H1 (cell line): ENCODE measurements around the gene TNNT3. TPM values are rescaled to one million over a fixed set of nuclear protein-coding genes. Genes with fewer than 3 reads are reported as not detected.

ENCODE experiments used
- CTCF ChIA-PET: fragments of 300-600 bp; sonication (Branson Sonifier 250); formaldehyde crosslinking; loops from one replicate; lab custom pipeline; 2021; ENCODE audit not compliant: partially characterized antibody; lab: Charles Lee
- POLR2A ChIA-PET: fragments of 300-600 bp; sonication (Branson Sonifier 250); formaldehyde crosslinking; loops from one replicate; lab custom pipeline; 2021; ENCODE audit warnings: inconsistent platforms; ENCODE audit not compliant: partially characterized antibody; lab: Charles Lee
- DNase-seq, 2 experiments: peaks; one replicate each; pipeline versions ENCODE4 v3.0.0 to v3.0.0-alpha.2; 2010 to 2022; ENCODE audit warnings: low spot score in 2 of 2, low read depth in 1 of 2, mixed read lengths in 1 of 2
- FAIRE-seq: peaks from 2 replicates; lab custom pipeline; 2011; peaks lifted over from hg19 to GRCh38; lab: Jason Lieb, UNC
- H2AFZ ChIP-seq: 2 replicates; pipeline ENCODE4 v1.8.1; 2012; ENCODE audit warnings: low read length, inconsistent platforms
- H2AK5ac ChIP-seq: 2 replicates; pipeline ENCODE4 v1.6.1; 2013; ENCODE audit warnings: low read depth, low read length
- H2BK120ac ChIP-seq: replicated peaks from 2 replicates; pipeline ENCODE3; 2013; ENCODE audit warnings: low read depth, low read length, inconsistent platforms
- H2BK12ac ChIP-seq: 2 replicates; pipeline ENCODE4 v1.6.1; 2013; ENCODE audit warnings: low read depth, low read length
- H2BK15ac ChIP-seq: 2 replicates; pipeline ENCODE4 v1.6.1; 2013; ENCODE audit warnings: low read length
- H2BK20ac ChIP-seq: 2 replicates; pipeline ENCODE4 v1.6.1; 2013; ENCODE audit warnings: low read length
- H2BK5ac ChIP-seq: 2 replicates; pipeline ENCODE4 v1.6.1; 2013; ENCODE audit warnings: low read depth, low read length
- H3K14ac ChIP-seq: 2 replicates; pipeline ENCODE4 v1.6.1; 2013; ENCODE audit warnings: inconsistent platforms; ENCODE audit not compliant: insufficient read length
- H3K18ac ChIP-seq: 2 replicates; pipeline ENCODE4 v1.6.1; 2013; ENCODE audit warnings: low read length; ENCODE audit errors: extremely low read depth
- H3K23ac ChIP-seq: 2 replicates; pipeline ENCODE4 v1.6.1; 2013; ENCODE audit warnings: inconsistent platforms; ENCODE audit not compliant: insufficient read length
- H3K23me2 ChIP-seq: 2 replicates; pipeline ENCODE4 v1.6.1; 2013; ENCODE audit warnings: low read depth, low read length
- H3K27ac ChIP-seq: 2 replicates; pipeline ENCODE4 v1.6.1; 2011; ENCODE audit warnings: low read depth, low read length, inconsistent platforms
- H3K27me3 ChIP-seq, 4 experiments: replicated peaks in 1 of 4; 1 replicate in 1 of 4; 2 replicates in 3 of 4; pipeline versions ENCODE4 v1.6.1 to v1.8.1; 2011 to 2013; ENCODE audit warnings: low read length in 3 of 4, mild to moderate bottlenecking in 3 of 4, inconsistent platforms in 2 of 4, mixed read lengths in 2 of 4, moderate library complexity in 1 of 4; ENCODE audit not compliant: control insufficient read depth in 3 of 4, insufficient read depth in 3 of 4; ENCODE audit errors: extremely low read depth in 1 of 4
- H3K36me3 ChIP-seq, 4 experiments: 2 replicates each; pipeline versions ENCODE4 v1.6.1 to v1.8.1; 2011 to 2013; ENCODE audit warnings: mild to moderate bottlenecking in 4 of 4, low read length in 3 of 4, moderate library complexity in 2 of 4, control low read depth in 1 of 4, inconsistent platforms in 1 of 4; ENCODE audit not compliant: insufficient read depth in 4 of 4, control insufficient read depth in 2 of 4
- H3K4ac ChIP-seq: replicated peaks from 2 replicates; pipeline ENCODE3; 2013; ENCODE audit warnings: low read length, low read depth, mixed read lengths, inconsistent platforms; ENCODE audit not compliant: insufficient read length
- H3K4me1 ChIP-seq, 4 experiments: replicated peaks in 1 of 4; 1 replicate in 1 of 4; 2 replicates in 3 of 4; pipeline versions ENCODE4 v1.6.1 to v1.8.1; 2011 to 2013; ENCODE audit warnings: low read length in 3 of 4, inconsistent platforms in 2 of 4, mixed read lengths in 1 of 4; ENCODE audit not compliant: insufficient read depth in 4 of 4, control insufficient read depth in 3 of 4
- H3K4me2 ChIP-seq, 2 experiments: 2 replicates each; pipeline versions ENCODE4 v1.6.1 to v1.8.1; 2011 to 2013; ENCODE audit warnings: low read depth in 2 of 2, low read length in 2 of 2, control low read depth in 1 of 2, inconsistent platforms in 1 of 2, mild to moderate bottlenecking in 1 of 2; ENCODE audit not compliant: insufficient read depth in 1 of 2
- H3K4me3 ChIP-seq, 4 experiments: fragments of 200-600, 300-600 bp in 1 of 4; sonication (generic), shearing (Covaris generic), sonication (Bioruptor Twin) in 1 of 4; 2 replicates each; pipeline versions ENCODE4 v1.5.1 to v1.8.1; 2011 to 2016; ENCODE audit warnings: low read length in 4 of 4, low read depth in 3 of 4, control low read depth in 2 of 4, inconsistent platforms in 2 of 4, mild to moderate bottlenecking in 2 of 4, mixed read lengths in 1 of 4, moderate library complexity in 1 of 4; ENCODE audit not compliant: insufficient read depth in 2 of 4; ENCODE audit errors: extremely low read depth in 1 of 4
- H3K56ac ChIP-seq: replicated peaks from 2 replicates; pipeline ENCODE3; 2013; ENCODE audit warnings: low read depth, mild to moderate bottlenecking, mixed read lengths, low read length, inconsistent platforms; ENCODE audit not compliant: insufficient read length
- H3K79me1 ChIP-seq: 2 replicates; pipeline ENCODE4 v1.6.1; 2013; ENCODE audit warnings: low read depth, low read length, control low read depth
- H3K79me2 ChIP-seq, 2 experiments: 2 replicates each; pipeline versions ENCODE4 v1.6.1 to v1.8.1; 2012 to 2013; ENCODE audit warnings: low read length in 2 of 2, mild to moderate bottlenecking in 2 of 2, inconsistent platforms in 1 of 2; ENCODE audit not compliant: insufficient read depth in 2 of 2, control insufficient read depth in 1 of 2
- H3K9ac ChIP-seq, 4 experiments: replicated peaks in 1 of 4; 1 replicate in 1 of 4; 2 replicates in 3 of 4; pipeline versions ENCODE4 v1.6.1 to v1.8.1; 2011 to 2013; ENCODE audit warnings: low read depth in 3 of 4, low read length in 3 of 4, control low read depth in 2 of 4, mild to moderate bottlenecking in 2 of 4, moderate library complexity in 2 of 4, inconsistent platforms in 1 of 4; ENCODE audit errors: extremely low read depth in 1 of 4
- H3K9me3 ChIP-seq, 2 experiments: 2 replicates each; pipeline versions ENCODE4 v1.6.1 to v1.8.1; 2012 to 2013; ENCODE audit warnings: mild to moderate bottlenecking in 2 of 2, moderate library complexity in 2 of 2, control low read depth in 1 of 2, inconsistent platforms in 1 of 2, low read depth in 1 of 2, low read length in 1 of 2, mixed read lengths in 1 of 2; ENCODE audit not compliant: insufficient read depth in 2 of 2
- H4K20me1 ChIP-seq, 2 experiments: replicated peaks in 1 of 2; 2 replicates each; pipeline versions ENCODE3 to v1.8.1; 2011 to 2013; ENCODE audit warnings: inconsistent platforms in 2 of 2, low read length in 2 of 2, mild to moderate bottlenecking in 1 of 2; ENCODE audit not compliant: insufficient read depth in 2 of 2, control insufficient read depth in 1 of 2
- H4K5ac ChIP-seq: 2 replicates; pipeline ENCODE4 v1.6.1; 2013; ENCODE audit warnings: low read length, low read depth, mixed read lengths, inconsistent platforms; ENCODE audit not compliant: insufficient read length
- H4K8ac ChIP-seq: 2 replicates; pipeline ENCODE4 v1.8.0; 2013; ENCODE audit warnings: mild to moderate bottlenecking, moderate library complexity, low read length, inconsistent platforms; ENCODE audit not compliant: insufficient read depth; ENCODE audit errors: extremely low read depth
- H4K91ac ChIP-seq: replicated peaks from 2 replicates; pipeline ENCODE3; 2013; ENCODE audit warnings: low read length, mixed read lengths, inconsistent platforms; ENCODE audit not compliant: insufficient read length
- RXRA ChIP-seq: IDR thresholded peaks from 2 replicates; pipeline ENCODE4 v1.6.1; 2011; ENCODE audit warnings: low read depth, mild to moderate bottlenecking, low read length, moderate library complexity; ENCODE audit not compliant: insufficient read depth
- SIRT6 ChIP-seq: IDR thresholded peaks from one replicate; pipeline ENCODE4 v1.7.1; 2012; ENCODE audit warnings: low read length, inconsistent platforms
- WGBS, 2 experiments: shearing (Covaris generic) in 1 of 2; methylation state at CpG; one replicate each; pipeline versions ENCODE4 v1.1.6 to v1.1.7; 2013 to 2015; ENCODE audit warnings: low lambda C conversion rate in 2 of 2, mixed read lengths in 2 of 2, inconsistent platforms in 1 of 2, low coverage in 1 of 2, missing lambda C conversion rate in 1 of 2; ENCODE audit not compliant: insufficient replicate concordance in 2 of 2, insufficient coverage in 1 of 2, insufficient read length in 1 of 2; ENCODE audit errors: extremely low coverage in 1 of 2, missing lambda C conversion rate in 1 of 2; 5-methylcytosine and 5-hydroxymethylcytosine counted together
- polyA plus RNA-seq, 7 experiments: library from polyadenylated mRNA; depleted of rRNA in 3 of 7; stranded (reverse) in 5 of 7; unstranded in 2 of 7; fragments of >200 nt in 5 of 7; fragments of 200-250 nt in 2 of 7; gene quantifications; 1 replicate in 5 of 7; 2 replicates in 1 of 7; 4 replicates in 1 of 7; pipeline versions ENCODE4 v1.2.1 to v1.2.3, GENCODE V29; 2011 to 2013; ENCODE audit warnings: missing spikeins in 2 of 7, mixed read lengths in 2 of 7
- total RNA-seq: library from RNA; stranded (reverse); fragmentation: NEBNext Ultra II Directional; extraction: Animal tissue kit (Norgen Biotek cat#: 25700); gene quantifications from 2 replicates; pipeline ENCODE4 v1.2.1, GENCODE V29; 2021
- TF ChIP-seq, protein P1 (sequence below): IDR thresholded peaks from 2 replicates; pipeline ENCODE4 v1.6.1; 2012; ENCODE audit warnings: low read length, inconsistent platforms

Gene TNNT3
- total and polyA plus RNA-seq, 2 of the 8 experiments (the other 6 are each of a cell fraction or from before 2014, with no cell fraction given): not detected

DNA sequence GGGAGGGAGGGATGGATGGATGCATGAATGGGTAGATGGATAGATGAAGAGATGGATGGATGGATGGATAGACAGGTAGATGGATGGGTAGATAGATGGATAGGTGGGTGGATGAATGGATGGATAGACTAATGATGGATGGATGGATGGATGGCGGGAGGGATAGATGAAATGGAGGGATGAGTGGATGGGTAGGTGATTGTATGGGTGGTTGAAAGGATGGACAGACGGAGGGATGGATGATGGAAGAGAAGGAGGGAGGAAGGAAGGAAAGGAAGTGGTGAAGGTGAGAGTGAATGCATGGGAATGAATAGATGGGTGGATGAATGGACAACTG, 3.7 kb upstream of the TNNT3 start:
- H4K8ac ChIP-seq: no peak overlapping the region
- ChIA-PET POLR2A (no interaction called here), CTCF (interaction anchor here (1.2 to 4.4 kb wide), 4 partner anchors 25 to 237 kb away, joined by 4 to 47 read pairs (median 22); partner anchors contain the start of gene PRR33)
- H3K23ac ChIP-seq: no peak overlapping the region
- DNase-seq (no peak), FAIRE-seq (no peak)
- WGBS, 2 experiments: 90 to 100% methylated on average over 2 of the region's 2 CpGs
- no peak overlapping the region for H3K27ac ChIP-seq
- no peak overlapping the region for H4K91ac ChIP-seq
- no peaks in the 10 kb centered on the region for H3K27me3 ChIP-seq
- H2AK5ac ChIP-seq: 0 out of 2 replicates have a peak overlapping the region, but pooled peaks have one; percentile 39
- H3K4me1 ChIP-seq: peaks cover 0 to 3% (median 3%) of the 10 kb centered on the region in 4 experiments; a peak in 4 of 7 replicates
- no peaks in the 10 kb centered on the region for H3K79me1 ChIP-seq
- no peak overlapping the region for H3K9ac ChIP-seq
- no peak overlapping the region for H3K4me2 ChIP-seq
- no peak overlapping the region for H3K14ac ChIP-seq
- no peak overlapping the region for H3K18ac ChIP-seq
- H2BK120ac ChIP-seq: no peak overlapping the region
- H2AFZ ChIP-seq: no peak overlapping the region
- no peaks in the 10 kb centered on the region for H3K9me3 ChIP-seq
- peaks cover 5% of the 10 kb centered on the region; the same call in 1 of the 2 replicates for H3K23me2 ChIP-seq
- no peak overlapping the region for H2BK20ac ChIP-seq
- H4K20me1 ChIP-seq: peaks cover 0 to 2% of the 10 kb centered on the region in 2 experiments
- TF ChIP-seq RXRA: no peak
- TF ChIP-seq SIRT6: no peak
- TF ChIP-seq, protein P1, sequence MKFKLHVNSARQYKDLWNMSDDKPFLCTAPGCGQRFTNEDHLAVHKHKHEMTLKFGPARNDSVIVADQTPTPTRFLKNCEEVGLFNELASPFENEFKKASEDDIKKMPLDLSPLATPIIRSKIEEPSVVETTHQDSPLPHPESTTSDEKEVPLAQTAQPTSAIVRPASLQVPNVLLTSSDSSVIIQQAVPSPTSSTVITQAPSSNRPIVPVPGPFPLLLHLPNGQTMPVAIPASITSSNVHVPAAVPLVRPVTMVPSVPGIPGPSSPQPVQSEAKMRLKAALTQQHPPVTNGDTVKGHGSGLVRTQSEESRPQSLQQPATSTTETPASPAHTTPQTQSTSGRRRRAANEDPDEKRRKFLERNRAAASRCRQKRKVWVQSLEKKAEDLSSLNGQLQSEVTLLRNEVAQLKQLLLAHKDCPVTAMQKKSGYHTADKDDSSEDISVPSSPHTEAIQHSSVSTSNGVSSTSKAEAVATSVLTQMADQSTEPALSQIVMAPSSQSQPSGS: no peak
- H3K4me3 ChIP-seq: no peak overlapping the region
- H3K36me3 ChIP-seq: no peaks in the 10 kb centered on the region
- H2BK12ac ChIP-seq: no peak overlapping the region
- no peak overlapping the region for H4K5ac ChIP-seq
- no peak overlapping the region for H3K4ac ChIP-seq
- H3K79me2 ChIP-seq: no peaks in the 10 kb centered on the region
- peak overlapping the region; percentile 6 for H3K56ac ChIP-seq
- no peak overlapping the region for H2BK5ac ChIP-seq
- H2BK15ac ChIP-seq: no peak overlapping the region
